Memory B cell (primary cell): ENCODE data around the gene TPGS2.
"Not testable (repeated sequence)": the region's sequence is repeated elsewhere in the genome, so short reads cannot be mapped to it uniquely, and the experiment has no call there.

ENCODE experiments used
- ATAC-seq: fragments of 150-1000 bp; cut with Tn5 transposase; 2 replicates; pipeline ENCODE4 v1.10.0; 2021; ENCODE audit warnings: low read depth, mild to moderate bottlenecking, moderate library complexity
- DNase-seq, 2 donors: peaks; one replicate each; pipeline ENCODE4 v3.0.0; 2022; ENCODE audit warnings: low spot score in 2 of 2
- H3K27ac Mint-ChIP-seq: one replicate; pipeline ENCODE4 v1.8.0; 2022; ENCODE audit warnings: mild to moderate bottlenecking, moderate library complexity, mixed read lengths
- H3K27me3 Mint-ChIP-seq: one replicate; pipeline ENCODE4 v1.8.0; 2022; ENCODE audit warnings: mixed read lengths
- H3K36me3 Mint-ChIP-seq: one replicate; pipeline ENCODE4 v1.8.0; 2022; ENCODE audit warnings: mild to moderate bottlenecking, mixed read lengths
- H3K4me1 Mint-ChIP-seq: one replicate; pipeline ENCODE4 v1.8.0; 2022; ENCODE audit warnings: mixed read lengths
- H3K4me3 Mint-ChIP-seq: one replicate; pipeline ENCODE4 v1.8.0; 2022; ENCODE audit warnings: mild to moderate bottlenecking, moderate library complexity, mixed read lengths
- H3K9me3 Mint-ChIP-seq: one replicate; pipeline ENCODE4 v1.8.0; 2022; ENCODE audit warnings: mixed read lengths

TPGS2 gene

GRCh38 chr18:36835927-36836326 is 7.1 kb upstream of the TPGS2 start:
- peaks cover 4% of the 10 kb centered on the region for H3K4me1 Mint-ChIP-seq
- H3K4me3 Mint-ChIP-seq: no peak overlapping the region
- no peaks in the 10 kb centered on the region for H3K9me3 Mint-ChIP-seq
- no peak for ATAC-seq
- DNase-seq: no peak
- peaks cover 23% of the 10 kb centered on the region for H3K36me3 Mint-ChIP-seq
- peak overlapping the region; percentile 58 for H3K27ac Mint-ChIP-seq
- H3K27me3 Mint-ChIP-seq: no peaks in the 10 kb centered on the region

- Mint-ChIP-seq H3K27me3 (no peaks in the 10 kb centered on the region), H3K4me1 (peaks cover 19% of the 10 kb centered on the region), H3K27ac (peak overlapping the region; percentile 45), H3K4me3 (no peak overlapping the region), H3K9me3 (no peaks in the 10 kb centered on the region), H3K36me3 (peaks cover 10% of the 10 kb centered on the region)
- no peak for ATAC-seq
- no peak for DNase-seq
These were observed 4.3 kb upstream of the TPGS2 start for GRCh38 chr18:36833120-36833519.

- ATAC-seq: no peak
- Mint-ChIP-seq H3K27ac (peak overlapping the region; percentile 81), H3K36me3 (no peaks in the 10 kb centered on the region)
These were observed 2.3 kb upstream of the TPGS2 start for GRCh38 chr18:36831139-36831538.

GRCh38 chr18:36830158-36830495 is 1.3 kb upstream of the TPGS2 start:
- no peak for DNase-seq
- Mint-ChIP-seq H3K4me3 (peak overlapping the region; percentile 94), H3K9me3 (no peaks in the 10 kb centered on the region), H3K36me3 (no peaks in the 10 kb centered on the region), H3K27me3 (no peaks in the 10 kb centered on the region), H3K27ac (peak overlapping the region; percentile 81), H3K4me1 (peaks cover 26% of the 10 kb centered on the region)
- ATAC-seq: no peak

More at GRCh38 chr18:36831139-36831538, 2.3 kb upstream of the TPGS2 start:
- no peaks in the 10 kb centered on the region for H3K27me3 Mint-ChIP-seq
- no peak for DNase-seq
- H3K4me1 Mint-ChIP-seq: peaks cover 26% of the 10 kb centered on the region
- no peak overlapping the region for H3K4me3 Mint-ChIP-seq
- no peaks in the 10 kb centered on the region for H3K9me3 Mint-ChIP-seq

GRCh38 chr18:36829362-36830157 is 758 bp upstream of the TPGS2 start:
- no peaks in the 10 kb centered on the region for H3K27me3 Mint-ChIP-seq
- H3K36me3 Mint-ChIP-seq: no peaks in the 10 kb centered on the region
- H3K4me3 Mint-ChIP-seq: peak overlapping the region; percentile 94
- DNase-seq (no peak), ATAC-seq (no peak)
- no peaks in the 10 kb centered on the region for H3K9me3 Mint-ChIP-seq
- peak overlapping the region; percentile 81 for H3K27ac Mint-ChIP-seq
- H3K4me1 Mint-ChIP-seq: peaks cover 26% of the 10 kb centered on the region

GRCh38 chr18:36828157-36828629 is 609 bp downstream of the TPGS2 start:
- Mint-ChIP-seq H3K9me3 (no peaks in the 10 kb centered on the region), H3K27ac (peak overlapping the region; percentile 81), H3K4me3 (peak overlapping the region; percentile 94), H3K4me1 (peaks cover 26% of the 10 kb centered on the region), H3K27me3 (no peaks in the 10 kb centered on the region), H3K36me3 (no peaks in the 10 kb centered on the region)
- DNase-seq (peak in 1 of 2 donors; percentile 24), ATAC-seq (no peak)

- H3K4me3 Mint-ChIP-seq: no peak overlapping the region
- DNase-seq: no peak
- ATAC-seq: no peak
- no peak overlapping the region for H3K27ac Mint-ChIP-seq
- H3K36me3 Mint-ChIP-seq: peaks cover 2% of the 10 kb centered on the region
- H3K9me3 Mint-ChIP-seq: no peaks in the 10 kb centered on the region
- H3K27me3 Mint-ChIP-seq: no peaks in the 10 kb centered on the region
- peaks cover 22% of the 10 kb centered on the region for H3K4me1 Mint-ChIP-seq
These were observed 2.2 kb downstream of the TPGS2 start for GRCh38 chr18:36826556-36826955.

- no peaks in the 10 kb centered on the region for H3K27me3 Mint-ChIP-seq
- H3K4me1 Mint-ChIP-seq: peaks cover 22% of the 10 kb centered on the region
- H3K4me3 Mint-ChIP-seq: no peak overlapping the region
- peaks cover 3% of the 10 kb centered on the region for H3K36me3 Mint-ChIP-seq
- ATAC-seq (no peak), DNase-seq (no peak)
- H3K9me3 Mint-ChIP-seq: no peaks in the 10 kb centered on the region
- H3K27ac Mint-ChIP-seq: no peak overlapping the region
These were observed 3.3 kb downstream of the TPGS2 start for GRCh38 chr18:36825526-36825925.

GRCh38 chr18:36821681-36822080 is 7.1 kb downstream of the TPGS2 start:
- no peaks in the 10 kb centered on the region for H3K4me1 Mint-ChIP-seq
- no peak overlapping the region for H3K4me3 Mint-ChIP-seq
- H3K9me3 Mint-ChIP-seq: no peaks in the 10 kb centered on the region
- H3K27ac Mint-ChIP-seq: no peak overlapping the region
- ATAC-seq: no peak
- H3K36me3 Mint-ChIP-seq: peaks cover 11% of the 10 kb centered on the region
- DNase-seq: no peak
- H3K27me3 Mint-ChIP-seq: no peaks in the 10 kb centered on the region

- Mint-ChIP-seq H3K4me1 (no peaks in the 10 kb centered on the region), H3K36me3 (peaks cover 15% of the 10 kb centered on the region), H3K27me3 (no peaks in the 10 kb centered on the region), H3K27ac (no peak overlapping the region), H3K9me3 (no peaks in the 10 kb centered on the region), H3K4me3 (no peak overlapping the region)
- DNase-seq (no peak), ATAC-seq (no peak)
These were observed 9.2 kb downstream of the TPGS2 start for GRCh38 chr18:36819621-36820020.

GRCh38 chr18:36818652-36819051 is 10.2 kb downstream of the TPGS2 start:
- peaks cover 15% of the 10 kb centered on the region for H3K36me3 Mint-ChIP-seq
- H3K27ac Mint-ChIP-seq: no peak overlapping the region
- H3K4me3 Mint-ChIP-seq: no peak overlapping the region
- no peaks in the 10 kb centered on the region for H3K4me1 Mint-ChIP-seq
- H3K27me3 Mint-ChIP-seq: no peaks in the 10 kb centered on the region
- no peaks in the 10 kb centered on the region for H3K9me3 Mint-ChIP-seq
- no peak for ATAC-seq
- DNase-seq: no peak

GRCh38 chr18:36817039-36817438 is 11.8 kb downstream of the TPGS2 start:
- no peak overlapping the region for H3K27ac Mint-ChIP-seq
- H3K27me3 Mint-ChIP-seq: no peaks in the 10 kb centered on the region
- H3K36me3 Mint-ChIP-seq: peaks cover 19% of the 10 kb centered on the region

GRCh38 chr18:36816096-36816495 is 12.7 kb downstream of the TPGS2 start:
- not testable (repeated sequence) for ATAC-seq, H3K4me3 Mint-ChIP-seq, H3K27ac Mint-ChIP-seq, DNase-seq, H3K9me3 Mint-ChIP-seq, H3K4me1 Mint-ChIP-seq, H3K27me3 Mint-ChIP-seq
- H3K36me3 Mint-ChIP-seq: peaks cover 16% of the 10 kb centered on the region

More at GRCh38 chr18:36817039-36817438, 11.8 kb downstream of the TPGS2 start:
- no peak overlapping the region for H3K4me3 Mint-ChIP-seq
- no peak for DNase-seq
- H3K4me1 Mint-ChIP-seq: no peaks in the 10 kb centered on the region
- ATAC-seq: no peak
- no peaks in the 10 kb centered on the region for H3K9me3 Mint-ChIP-seq

- Mint-ChIP-seq H3K36me3 (peaks cover 16% of the 10 kb centered on the region), H3K27me3 (no peaks in the 10 kb centered on the region), H3K4me1 (no peaks in the 10 kb centered on the region), H3K4me3 (no peak overlapping the region), H3K9me3 (no peaks in the 10 kb centered on the region), H3K27ac (no peak overlapping the region)
- DNase-seq (no peak), ATAC-seq (no peak)
These were observed 13.8 kb downstream of the TPGS2 start for GRCh38 chr18:36814994-36815393.

GRCh38 chr18:36813824-36814223 is 15.0 kb downstream of the TPGS2 start:
- no peak overlapping the region for H3K4me3 Mint-ChIP-seq
- ATAC-seq (no peak), DNase-seq (no peak)
- H3K36me3 Mint-ChIP-seq: peaks cover 16% of the 10 kb centered on the region
- H3K27me3 Mint-ChIP-seq: no peaks in the 10 kb centered on the region
- H3K27ac Mint-ChIP-seq: no peak overlapping the region
- H3K4me1 Mint-ChIP-seq: peaks cover 2% of the 10 kb centered on the region
- no peaks in the 10 kb centered on the region for H3K9me3 Mint-ChIP-seq
